SK-N-SH treated with all-trans-retinoic acid at 6 μM for 48 hours (cell line): ENCODE data around the gene TIAM2.

Experiments
- ATAC-seq: fragments of 200-7000 bp; cut with Tn5 transposase; 3 replicates; pipeline ENCODE4 v1.9.1; 2020; ENCODE audit warnings: mild to moderate bottlenecking, moderate library complexity
- ARNTL ChIP-seq: fragments of 450-650 bp; formaldehyde crosslinking; IDR thresholded peaks from 2 replicates; pipeline ENCODE4 v1.5.0; 2020; ENCODE audit warnings: low read depth, mild to moderate bottlenecking, moderate library complexity, borderline replicate concordance
- BACH2 ChIP-seq: fragments of 250-450 bp; sonication (Bioruptor Pico); IDR thresholded peaks from 2 replicates; pipeline ENCODE4 v1.9.0; 2021; ENCODE audit warnings: mild to moderate bottlenecking, borderline replicate concordance
- CSDC2 ChIP-seq: fragments of 250-450 bp; sonication (Bioruptor Pico); IDR thresholded peaks from 2 replicates; pipeline ENCODE4 v1.5.0; 2020; ENCODE audit warnings: mild to moderate bottlenecking, moderate library complexity
- CSRNP3 ChIP-seq: fragments of 250-450 bp; sonication (Bioruptor Pico); IDR thresholded peaks from 2 replicates; pipeline ENCODE4 v1.5.1; 2021; ENCODE audit warnings: mild to moderate bottlenecking, moderate library complexity
- ESRRG ChIP-seq: fragments of 250-450 bp; sonication (Bioruptor Pico); IDR thresholded peaks from 2 replicates; pipeline ENCODE4 v1.6.1; 2021; ENCODE audit warnings: mild to moderate bottlenecking
- GLIS3 ChIP-seq: fragments of 250-450 bp; sonication (Bioruptor Pico); IDR thresholded peaks from 2 replicates; pipeline ENCODE4 v1.5.0; 2020; ENCODE audit warnings: mild to moderate bottlenecking, moderate library complexity
- ISL1 ChIP-seq: fragments of 250-450 bp; sonication (Bioruptor Pico); IDR thresholded peaks from 2 replicates; pipeline ENCODE4 v2.1.2; 2022; ENCODE audit warnings: mild to moderate bottlenecking, moderate library complexity
- OSR1 ChIP-seq: fragments of 250-450 bp; sonication (Bioruptor Pico); IDR thresholded peaks from 2 replicates; pipeline ENCODE4 v1.8.0; 2022; ENCODE audit warnings: moderate library complexity, mild to moderate bottlenecking, inconsistent platforms
- PATZ1 ChIP-seq: fragments of 250-450 bp; sonication (Bioruptor Pico); IDR thresholded peaks from 2 replicates; pipeline ENCODE4 v1.8.0; 2020; ENCODE audit warnings: mild to moderate bottlenecking, moderate library complexity, borderline replicate concordance
- POU6F1 ChIP-seq: fragments of 250-450 bp; sonication (Bioruptor Pico); IDR thresholded peaks from 2 replicates; pipeline ENCODE4 v1.8.0; 2021; ENCODE audit warnings: low read depth, mild to moderate bottlenecking, moderate library complexity, borderline replicate concordance
- PPARA ChIP-seq: fragments of 250-450 bp; sonication (Bioruptor Pico); IDR thresholded peaks from 2 replicates; pipeline ENCODE4 v1.5.0; 2020; ENCODE audit warnings: mild to moderate bottlenecking, borderline replicate concordance
- RARB ChIP-seq: fragments of 250-450 bp; sonication (Bioruptor Pico); IDR thresholded peaks from 2 replicates; pipeline ENCODE4 v1.8.0; 2021; ENCODE audit warnings: mild to moderate bottlenecking, moderate library complexity
- SNAI2 ChIP-seq: fragments of 250-450 bp; sonication (Bioruptor Pico); IDR thresholded peaks from 2 replicates; pipeline ENCODE4 v1.5.0; 2020; ENCODE audit warnings: mild to moderate bottlenecking, moderate library complexity
- TCF4 ChIP-seq: fragments of 250-450 bp; sonication (Bioruptor Pico); IDR thresholded peaks from 2 replicates; pipeline ENCODE4 v1.8.0; 2021; ENCODE audit warnings: mild to moderate bottlenecking, moderate library complexity, borderline replicate concordance
- TOX ChIP-seq: fragments of 250-450 bp; sonication (Bioruptor Pico); IDR thresholded peaks from 2 replicates; pipeline ENCODE4 v1.8.0; 2021; ENCODE audit warnings: mild to moderate bottlenecking, moderate library complexity, borderline replicate concordance
- TSHZ2 ChIP-seq: fragments of 250-450 bp; sonication (Bioruptor Pico); IDR thresholded peaks from 2 replicates; pipeline ENCODE4 v1.5.0; 2020; ENCODE audit warnings: mild to moderate bottlenecking, moderate library complexity
- ZFP3 ChIP-seq: fragments of 250-450 bp; sonication (Bioruptor Pico); IDR thresholded peaks from 2 replicates; pipeline ENCODE4 v1.5.0; 2020; ENCODE audit warnings: mild to moderate bottlenecking, moderate library complexity
- ZFP30 ChIP-seq: fragments of 450-650 bp; formaldehyde crosslinking; IDR thresholded peaks from 2 replicates; pipeline ENCODE4 v1.5.0; 2022; ENCODE audit warnings: mild to moderate bottlenecking, moderate library complexity
- ZNF8 ChIP-seq: fragments of 450-650 bp; formaldehyde crosslinking; IDR thresholded peaks from 2 replicates; pipeline ENCODE4 v1.5.0; 2020; ENCODE audit warnings: mild to moderate bottlenecking, moderate library complexity

Gene TIAM2

GRCh38 chr6:154991207-154991606, 3.9 kb upstream of the TIAM2 start (continued):
- TF ChIP-seq PATZ1 (CRISPR knock-in tag) (no peak), PPARA (CRISPR knock-in tag) (no peak), ZNF8 (CRISPR knock-in tag) (no peak)
- TF ChIP-seq, all 23 proteins: peak for 0

- no peak for ATAC-seq
- TF ChIP-seq ESRRG (CRISPR knock-in tag) (no peak), ARNTL (CRISPR knock-in tag) (no peak), TCF4 (CRISPR knock-in tag) (no peak), PATZ1 (CRISPR knock-in tag) (no peak), ZFP30 (no peak), CSRNP3 (no peak), TOX (CRISPR knock-in tag) (no peak), ZFP3 (no peak), OSR1 (CRISPR knock-in tag) (no peak), SNAI2 (CRISPR knock-in tag) (no peak), PPARA (CRISPR knock-in tag) (no peak), POU6F1 (CRISPR knock-in tag) (no peak), CSDC2 (CRISPR knock-in tag) (no peak)
These were observed 2.1 kb upstream of the TIAM2 start for GRCh38 chr6:154993026-154993425.

- no peak for ATAC-seq
- TF ChIP-seq CSRNP3 (no peak), RARB (CRISPR knock-in tag) (no peak), TOX (CRISPR knock-in tag) (no peak), ISL1 (CRISPR knock-in tag) (no peak), OSR1 (CRISPR knock-in tag) (no peak), TSHZ2 (CRISPR knock-in tag) (no peak), BACH2 (no peak), PATZ1 (CRISPR knock-in tag) (no peak), GLIS3 (CRISPR knock-in tag) (no peak), ESRRG (CRISPR knock-in tag) (no peak), PPARA (CRISPR knock-in tag) (no peak)
These were observed 1.4 kb upstream of the TIAM2 start for GRCh38 chr6:154993710-154994109.
